GF-D8 (cell line): ENCODE results near the gene TXLNB.

Experiments used
- DNase-seq: peaks from one replicate; lab custom pipeline; 2025; lab: John Stamatoyannopoulos, UW

TXLNB gene

DNA sequence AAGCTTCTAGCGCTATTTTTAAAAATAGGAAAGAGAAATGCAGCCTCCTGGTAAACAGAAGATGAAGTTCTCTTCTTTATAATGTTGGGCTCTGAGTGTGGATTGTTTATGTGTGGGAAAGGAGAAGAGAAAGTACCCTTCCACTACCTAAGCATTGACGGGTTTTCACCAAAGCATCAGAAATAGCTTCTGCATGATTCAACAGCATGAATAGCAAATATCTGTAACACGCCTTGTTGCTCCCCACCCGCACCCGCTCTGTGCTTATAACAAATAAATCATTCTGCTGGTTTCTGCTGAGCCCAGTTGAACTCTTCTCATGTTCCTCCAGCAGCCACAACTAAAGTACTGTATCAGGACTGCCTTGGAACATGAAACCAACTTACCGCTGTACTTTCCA, 20.7 kb downstream of the TXLNB start:
- no peak for DNase-seq

DNA sequence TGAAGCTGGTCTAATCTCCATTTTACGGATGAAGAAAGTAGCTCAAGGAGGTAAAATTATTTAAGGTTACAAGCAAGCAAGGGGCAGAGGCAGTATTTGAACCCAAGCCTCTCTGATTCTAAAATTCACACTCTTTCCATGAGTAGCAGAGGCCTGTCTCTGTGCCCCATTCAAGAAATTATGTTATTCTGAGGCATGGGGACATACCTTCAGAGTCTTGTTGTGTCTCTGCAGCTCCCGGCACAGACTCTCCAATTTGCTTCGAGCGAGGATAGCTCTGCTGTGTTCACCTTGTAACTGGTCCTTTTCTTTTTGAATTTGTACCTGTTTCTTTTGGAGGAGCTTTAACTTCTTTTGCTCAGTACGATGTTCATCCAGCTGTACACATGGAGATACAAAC, 21.5 kb downstream of the TXLNB start:
- DNase-seq, result no peak

DNA sequence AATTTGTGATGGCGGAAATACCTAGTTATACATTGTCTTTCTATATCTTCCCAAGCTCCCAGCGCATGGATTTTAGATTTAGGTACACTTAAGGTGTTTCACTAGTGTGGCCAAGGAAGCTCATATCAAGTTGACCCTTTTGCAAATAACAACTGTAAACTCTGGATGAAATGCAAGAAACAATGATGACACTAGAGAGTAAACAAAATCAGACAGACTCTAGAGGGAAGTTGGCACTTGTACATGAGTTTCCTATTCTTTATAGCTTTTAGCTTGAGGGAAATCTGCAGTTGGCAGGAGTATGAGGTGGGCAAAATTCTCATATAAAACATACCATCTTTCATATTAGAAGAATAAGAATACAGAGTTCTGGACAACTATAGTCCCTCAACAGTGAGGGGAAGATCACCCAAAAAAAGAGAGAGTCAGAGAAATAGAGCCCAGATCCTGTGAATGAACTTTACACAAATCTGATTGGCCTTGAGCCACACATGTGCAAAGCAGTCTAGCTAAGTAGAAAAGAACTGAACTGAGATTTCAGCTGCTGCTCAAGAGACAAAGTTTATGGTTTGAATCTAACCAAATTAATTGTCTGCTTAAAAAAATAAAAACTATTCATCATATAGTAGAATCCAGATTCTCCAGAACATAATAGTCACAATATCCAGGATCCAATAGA, 26.1 kb downstream of the TXLNB start:
- DNase-seq, result no peak

DNA sequence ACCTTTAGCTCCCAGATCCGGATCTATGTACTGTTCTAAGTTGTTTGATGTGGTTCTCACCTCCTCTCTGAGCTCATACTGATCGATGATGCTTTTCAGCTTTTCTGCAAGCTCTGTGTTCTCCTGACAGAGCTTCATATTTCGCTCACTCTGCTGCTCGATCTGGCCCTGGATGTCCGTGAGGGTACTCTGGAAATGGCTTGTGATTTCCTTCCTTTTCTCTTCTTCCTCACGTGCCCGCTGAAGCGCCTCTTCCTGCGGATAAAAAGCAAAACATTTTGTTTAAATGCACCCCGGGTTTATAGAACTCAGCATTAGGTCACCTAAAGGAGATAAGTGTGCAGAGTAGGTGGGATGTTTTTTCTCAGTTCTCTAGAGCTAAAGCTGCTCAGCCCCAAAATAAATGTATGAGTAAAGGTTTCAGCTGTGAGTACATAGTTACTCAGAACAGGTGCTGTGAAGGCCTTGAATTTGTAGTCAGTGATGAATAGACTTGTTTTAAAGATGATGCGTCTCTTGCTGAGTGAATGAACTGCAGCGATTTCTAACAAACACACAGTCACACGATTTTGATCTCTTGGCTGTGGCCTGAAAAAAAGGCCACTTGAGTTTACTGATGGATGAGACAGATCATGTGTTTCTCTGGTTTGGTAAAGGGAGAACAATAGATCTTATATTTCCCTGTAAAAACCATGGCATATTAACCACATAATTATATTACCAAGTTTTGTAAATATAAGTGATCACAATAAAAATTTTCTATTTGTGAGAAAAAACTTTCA, 29.1 kb downstream of the TXLNB start:
- no peak for DNase-seq

DNA sequence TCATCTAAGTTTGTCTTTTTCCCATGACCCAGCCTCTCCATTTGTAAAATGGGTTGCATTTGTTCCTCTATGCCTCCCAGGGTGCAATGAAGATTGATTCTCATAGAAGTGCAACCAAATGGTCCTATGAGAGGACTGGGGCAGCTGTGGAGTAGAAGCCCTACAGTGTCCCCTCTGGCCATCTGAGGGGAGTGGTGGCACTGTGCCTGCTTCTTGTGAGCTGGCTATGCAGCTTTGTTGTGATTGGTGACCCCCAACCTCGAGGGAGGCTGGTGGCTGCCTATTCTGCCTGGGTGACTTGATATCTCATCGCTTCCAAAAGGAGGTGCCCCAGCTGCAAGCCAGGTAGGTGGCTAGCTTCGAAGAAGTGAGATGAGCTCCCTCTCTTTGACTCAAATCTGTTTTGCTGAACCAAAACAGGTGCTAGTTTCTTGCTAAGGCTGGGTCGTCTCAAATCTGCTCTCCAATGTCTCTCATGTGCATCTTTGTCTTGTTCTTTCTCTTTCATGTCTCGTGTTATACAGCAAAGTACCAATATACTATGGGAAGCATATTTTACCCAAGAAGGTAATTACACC, 33.9 kb downstream of the TXLNB start:
- DNase-seq, result no peak

DNA sequence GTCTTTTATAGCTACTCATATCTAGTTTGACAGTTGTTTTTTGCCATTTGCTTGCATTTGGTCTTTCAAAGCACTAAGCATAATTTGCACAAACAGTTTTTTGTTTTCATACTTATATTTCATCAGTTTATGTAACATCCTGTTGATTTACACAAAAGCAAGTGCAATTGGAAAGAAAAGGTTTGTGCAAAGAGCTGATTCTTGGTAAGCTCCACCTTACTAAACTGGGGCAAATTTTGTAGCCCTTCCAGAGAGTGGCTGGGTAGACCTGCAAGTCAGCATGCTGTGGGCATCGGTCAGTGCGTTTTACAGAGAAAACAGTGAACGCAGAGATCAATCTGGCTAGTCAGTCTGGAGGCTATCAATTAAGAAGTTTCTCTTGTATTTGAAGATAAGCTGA, 34.5 kb downstream of the TXLNB start:
- DNase-seq, result no peak

DNA sequence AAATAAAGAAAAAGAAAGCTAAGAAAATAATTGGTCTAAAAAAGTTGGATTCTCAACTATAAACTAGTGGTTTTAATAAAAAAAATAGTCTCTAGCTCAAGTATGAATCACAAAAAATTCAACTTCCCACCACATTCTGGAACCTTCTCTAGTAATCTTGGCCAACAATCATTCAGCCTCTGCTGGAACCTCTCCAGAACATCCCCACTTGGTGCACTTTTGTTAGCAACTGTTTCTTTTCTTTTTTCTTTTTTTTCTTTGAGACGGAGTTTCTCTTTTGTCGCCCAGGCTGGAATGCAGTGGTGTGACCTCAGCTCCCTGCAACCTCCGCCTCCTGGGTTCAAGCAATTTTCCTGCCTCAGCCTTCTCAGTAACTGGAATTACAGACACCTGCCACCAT, 35.7 kb downstream of the TXLNB start:
- DNase-seq, result no peak

DNA sequence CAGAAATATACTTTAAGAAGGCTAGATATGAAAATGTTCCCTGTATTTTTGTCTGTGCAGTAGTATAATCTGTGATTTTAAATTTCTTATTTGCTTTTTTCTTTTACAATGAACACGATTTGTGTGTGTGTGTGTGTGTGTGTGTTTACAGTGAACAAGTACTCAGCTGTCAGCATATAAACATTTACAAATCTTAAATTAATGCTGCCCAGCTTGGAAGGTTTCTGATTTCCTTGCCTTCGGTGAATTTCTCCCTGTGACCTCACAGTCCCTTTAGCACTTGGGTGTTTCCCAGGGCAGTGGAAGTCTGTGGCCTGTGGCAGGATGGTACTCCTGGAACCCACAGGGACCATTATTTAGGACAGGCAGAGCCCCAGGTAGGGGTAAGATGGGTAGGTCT, 37.6 kb downstream of the TXLNB start:
- DNase-seq, result no peak

DNA sequence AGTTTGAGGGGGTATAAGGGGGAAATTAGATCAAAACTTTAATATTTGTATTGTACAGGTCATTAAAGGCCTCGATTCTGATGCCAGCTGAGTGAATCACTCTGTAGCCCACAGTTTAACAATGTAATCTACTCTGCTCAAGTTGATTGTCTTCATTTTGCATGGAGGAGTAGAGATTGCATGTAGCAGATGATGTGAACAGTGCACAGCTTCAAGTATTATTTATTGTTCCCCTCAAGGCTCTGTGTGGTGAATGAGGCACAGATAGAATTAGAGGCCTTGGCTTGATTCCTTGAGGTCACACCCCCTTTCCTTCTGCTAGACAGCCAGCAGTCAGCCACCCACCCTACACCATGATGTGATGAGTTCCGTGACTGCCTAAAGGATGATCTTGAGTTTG, 38.1 kb downstream of the TXLNB start:
- no peak for DNase-seq

DNA sequence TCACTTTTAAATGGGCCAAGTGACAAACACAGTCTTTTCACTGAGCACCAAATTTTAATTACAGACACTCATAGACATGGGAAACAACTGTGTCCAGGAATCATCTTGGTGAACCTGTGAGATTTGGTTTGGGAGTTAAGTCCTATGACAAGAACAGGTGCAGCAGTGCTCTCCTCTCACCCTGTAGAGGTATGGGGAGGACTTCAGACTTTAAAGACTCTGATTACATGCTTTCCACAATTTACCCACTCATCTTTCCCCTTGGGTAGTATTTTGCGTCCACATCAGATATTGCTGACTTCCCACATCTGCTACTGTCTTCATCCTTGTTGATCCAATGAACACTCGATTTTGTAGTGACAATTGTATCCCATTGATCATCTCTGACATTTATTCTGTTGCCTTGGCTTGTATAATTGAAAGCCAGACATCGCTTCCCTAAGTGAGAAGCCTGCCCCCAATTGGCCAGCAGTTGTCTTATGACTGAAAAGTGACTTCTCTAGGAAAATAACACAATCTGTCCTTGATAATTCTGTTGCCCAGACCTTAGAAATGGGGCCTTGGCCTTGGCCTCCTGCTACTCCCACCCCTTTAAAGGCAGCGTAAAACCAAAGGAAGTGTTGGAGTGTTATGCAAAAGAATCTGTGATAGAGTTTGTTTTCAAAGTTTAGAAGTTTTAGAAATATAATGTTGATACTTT, 40.0 kb downstream of the TXLNB start:
- no peak for DNase-seq

DNA sequence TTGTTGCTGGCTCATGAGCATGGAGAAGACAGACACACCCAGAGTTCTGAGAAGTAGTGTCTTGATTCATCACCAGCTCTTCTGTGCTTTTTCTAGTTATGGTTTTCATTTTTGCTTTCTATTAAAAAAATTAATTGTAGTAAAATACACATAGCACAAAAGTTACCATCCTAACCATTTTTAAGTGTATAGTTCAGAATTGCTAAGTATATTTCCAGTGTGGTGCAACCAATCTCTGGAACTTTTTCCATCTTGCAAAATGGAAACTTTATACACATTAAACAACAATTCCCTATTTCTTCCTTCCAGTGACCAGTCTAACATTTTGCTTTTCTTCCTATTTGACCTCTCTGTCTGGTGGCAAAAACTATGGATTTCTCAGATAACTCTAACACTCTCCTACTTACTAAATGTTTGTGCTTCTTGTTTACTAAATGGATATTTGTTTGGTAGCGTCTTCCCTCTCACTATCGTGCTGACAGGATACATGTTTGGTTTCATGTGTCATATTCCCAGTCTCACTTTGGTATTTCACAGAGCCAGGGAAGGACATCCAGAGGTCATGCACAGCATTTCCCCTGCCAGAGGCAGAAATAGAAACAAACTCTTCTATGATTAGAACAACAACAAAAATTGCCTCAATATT, 40.6 kb downstream of the TXLNB start:
- no peak for DNase-seq

DNA sequence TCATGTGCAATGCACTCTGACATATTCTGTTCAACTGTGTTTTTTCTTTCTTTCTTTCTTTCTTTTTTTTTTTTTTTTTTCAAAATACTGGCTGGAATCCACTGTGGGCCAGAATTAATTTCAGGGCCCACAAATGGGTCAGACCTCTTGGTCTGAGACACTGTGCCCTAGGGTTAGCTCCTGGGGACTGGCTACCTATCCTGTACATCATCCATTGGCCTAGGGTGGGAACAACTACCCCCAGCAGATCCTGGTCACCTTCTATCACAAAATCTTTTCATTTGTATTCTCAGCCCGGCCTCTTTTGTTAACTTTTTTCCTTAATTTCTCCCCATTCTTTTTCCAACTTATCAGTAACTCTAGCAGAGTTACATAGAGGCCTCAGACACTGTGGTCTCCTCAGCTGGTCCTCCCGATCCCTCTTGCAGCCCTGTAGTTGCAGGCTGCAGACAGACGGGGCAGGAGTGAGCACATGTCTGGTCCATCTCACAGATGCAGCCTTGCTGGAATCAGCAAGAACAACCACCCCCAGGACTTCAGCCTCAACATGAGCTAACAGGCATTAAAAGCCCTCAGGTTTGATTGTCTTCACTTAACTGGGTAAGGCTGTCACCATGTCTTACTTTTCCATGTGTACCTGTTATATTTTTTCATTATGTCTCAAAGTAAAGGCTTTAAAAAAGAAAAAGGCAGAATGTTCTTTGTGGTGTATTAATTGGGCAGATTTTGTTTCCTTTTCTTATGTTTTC, 41.3 kb downstream of the TXLNB start:
- no peak for DNase-seq

DNA sequence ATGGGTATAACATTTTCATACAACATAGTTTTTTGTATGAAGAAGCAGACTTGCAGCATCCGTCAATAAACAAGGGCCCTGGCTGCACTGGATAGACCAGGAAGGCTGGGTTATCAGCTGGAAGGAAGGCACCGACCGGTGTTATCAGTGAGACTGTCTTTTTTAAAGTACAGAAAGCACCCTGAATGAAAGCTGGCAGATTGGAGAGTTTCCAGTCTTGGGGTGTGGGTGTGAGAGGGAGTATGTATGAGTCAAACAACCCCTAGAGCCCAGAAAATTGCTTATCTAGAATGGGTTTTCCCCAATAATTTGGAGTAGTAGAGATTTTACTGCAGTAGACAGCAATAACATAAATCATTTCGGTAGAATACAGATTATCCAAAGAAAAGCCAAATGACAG, 42.4 kb downstream of the TXLNB start:
- no peak for DNase-seq

DNA sequence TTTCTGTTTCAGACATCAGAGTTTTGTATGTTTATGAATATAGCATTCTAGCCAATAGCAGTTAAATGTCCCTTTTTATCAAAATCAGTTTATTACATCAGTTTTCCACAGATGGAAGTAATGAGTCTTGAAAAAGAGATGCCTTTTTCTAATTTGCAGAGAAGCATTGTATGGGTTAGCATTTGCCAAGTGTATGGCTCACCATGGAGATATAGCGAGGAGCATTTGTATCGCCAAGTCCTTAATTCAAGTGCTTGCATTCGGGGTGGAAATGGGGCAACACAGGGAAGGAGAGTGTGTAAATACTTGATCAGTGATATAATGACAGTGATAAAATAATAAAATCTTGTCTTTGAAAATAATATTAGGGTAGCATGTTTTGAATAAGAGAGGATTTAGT, 42.9 kb downstream of the TXLNB start:
- DNase-seq, result no peak

DNA sequence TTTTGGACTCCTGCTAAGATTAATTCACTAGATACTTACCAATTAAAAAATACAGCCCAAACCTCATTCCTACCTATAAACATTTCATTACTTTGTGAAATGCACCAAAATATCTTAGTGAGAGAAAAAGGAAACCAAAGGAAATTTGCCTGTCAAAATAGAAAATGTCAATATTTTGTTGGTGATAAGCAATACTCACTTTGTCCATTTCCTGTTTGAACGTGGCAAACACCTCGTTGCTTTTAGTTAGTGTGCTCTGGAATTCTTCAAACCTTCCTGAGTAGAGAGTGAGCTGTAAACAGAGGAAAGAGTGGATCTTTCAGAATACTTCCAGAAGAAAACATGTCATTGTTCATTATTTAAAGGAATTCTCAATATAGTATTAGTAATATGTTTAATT, 44.2 kb downstream of the TXLNB start:
- DNase-seq, result no peak

DNA sequence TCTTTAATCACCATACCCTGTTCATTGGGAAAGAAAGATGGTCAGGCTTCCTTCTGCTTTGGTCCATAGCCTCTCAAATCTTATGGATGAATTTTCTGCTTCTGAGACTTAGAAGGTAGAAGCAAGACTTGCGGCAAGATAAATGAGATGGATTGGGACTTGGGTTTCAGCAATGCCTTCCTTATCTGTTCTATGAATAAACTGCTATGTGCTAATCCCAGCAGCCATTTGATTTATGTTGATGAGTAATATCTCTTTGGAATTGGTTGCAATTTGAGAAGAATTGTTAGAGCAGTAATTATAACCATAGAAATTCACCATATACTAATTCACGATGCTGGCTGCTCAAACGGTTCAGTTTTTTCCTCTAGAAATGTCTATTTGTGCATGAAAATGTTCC, 48.3 kb downstream of the TXLNB start:
- no peak for DNase-seq

DNA sequence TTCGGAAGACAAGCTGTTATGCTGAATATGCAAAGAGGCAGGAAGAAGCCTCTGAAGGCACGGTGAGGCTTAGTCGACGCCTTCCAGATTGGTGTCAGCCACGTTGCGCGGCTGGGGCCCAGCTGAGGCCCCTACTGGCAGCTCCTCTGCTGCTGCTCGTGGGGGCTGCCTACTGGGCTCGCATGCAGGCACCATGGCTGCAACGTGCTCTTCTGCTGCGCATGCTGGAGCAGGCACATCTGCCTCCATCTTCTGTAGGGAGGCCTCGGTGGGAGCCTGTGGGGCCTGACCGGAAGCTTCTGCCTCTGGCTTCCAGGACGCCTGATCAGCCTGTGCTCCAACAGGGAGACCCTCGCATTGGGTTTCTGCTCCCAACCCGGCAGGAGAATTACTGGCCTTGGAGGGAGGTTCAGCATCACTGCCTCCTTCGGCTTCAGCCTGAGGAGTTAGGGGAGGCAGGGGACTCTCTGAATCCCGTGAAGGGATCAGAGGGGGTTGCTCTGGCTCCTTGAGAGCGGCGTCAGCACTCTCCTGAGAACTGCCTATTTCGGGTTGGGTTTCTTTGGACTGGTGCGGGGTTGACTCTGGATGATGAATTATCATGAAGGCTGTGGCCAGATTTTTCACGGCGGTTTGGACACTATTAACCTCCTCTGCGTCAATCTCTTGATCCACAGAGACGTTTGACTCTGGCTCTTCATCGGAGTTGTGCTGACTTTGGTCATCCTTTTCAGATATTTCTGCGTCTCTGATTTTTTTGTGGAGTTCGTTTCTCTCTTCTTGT, 49.1 kb downstream of the TXLNB start:
- DNase-seq, result no peak

DNA sequence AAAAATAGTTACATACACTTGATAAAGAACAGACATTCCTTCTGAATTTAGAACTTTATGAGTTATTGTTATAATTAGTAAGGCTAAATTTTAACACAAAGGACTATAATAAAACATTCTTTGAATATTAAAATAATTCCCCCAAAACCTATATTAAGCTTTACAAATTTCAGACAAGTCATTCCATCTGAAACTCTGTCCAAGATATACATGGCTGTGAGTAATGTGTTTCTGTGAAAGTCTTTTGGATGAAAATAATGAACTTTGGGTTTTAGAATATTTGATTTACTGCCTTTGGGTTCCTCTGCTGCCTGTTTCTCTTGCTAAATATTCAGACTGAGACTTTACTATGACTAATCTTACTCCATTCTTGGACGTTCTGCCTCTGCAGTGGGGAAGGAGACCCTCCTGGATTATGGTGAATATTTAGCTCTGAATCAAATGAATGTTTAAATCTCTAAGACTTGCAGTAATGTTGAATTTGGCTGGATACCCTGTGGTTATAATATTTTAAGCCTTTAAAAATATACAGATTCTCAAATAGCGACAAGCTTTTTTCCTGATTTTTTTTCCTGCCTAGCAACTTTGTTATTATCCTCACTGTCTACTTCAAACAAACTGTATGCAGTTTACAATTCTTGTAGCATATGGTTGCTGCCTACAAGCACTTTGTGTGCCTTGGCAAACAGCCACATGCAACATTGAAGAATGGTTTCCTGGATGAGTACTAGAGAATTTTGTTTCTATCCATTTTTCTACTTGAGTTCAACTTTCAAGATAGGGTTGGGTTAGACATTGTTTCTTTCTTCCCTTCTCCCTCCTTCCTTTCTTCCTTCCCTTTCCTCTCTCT, 51.4 kb downstream of the TXLNB start:
- no peak for DNase-seq

DNA sequence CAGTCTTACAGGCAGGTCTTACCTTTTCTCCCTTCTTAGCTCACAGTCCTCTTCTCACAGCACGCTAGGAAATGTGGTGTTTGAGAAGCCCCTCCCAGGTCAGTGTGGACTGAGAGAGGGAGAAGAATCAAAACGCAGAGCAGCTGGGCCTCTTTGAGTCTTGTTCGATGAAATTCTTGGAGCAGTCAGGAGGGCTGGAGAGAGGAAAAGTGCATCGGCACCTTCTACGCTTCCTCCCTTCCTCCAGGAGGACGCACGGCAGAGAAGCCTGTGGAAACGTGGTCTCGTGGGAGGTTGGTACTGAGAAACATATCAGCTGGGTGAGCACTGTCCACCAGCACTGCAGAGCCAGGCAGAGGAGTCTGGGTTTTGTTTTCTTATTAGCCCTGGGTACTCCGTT, 52.7 kb downstream of the TXLNB start:
- no peak for DNase-seq

DNA sequence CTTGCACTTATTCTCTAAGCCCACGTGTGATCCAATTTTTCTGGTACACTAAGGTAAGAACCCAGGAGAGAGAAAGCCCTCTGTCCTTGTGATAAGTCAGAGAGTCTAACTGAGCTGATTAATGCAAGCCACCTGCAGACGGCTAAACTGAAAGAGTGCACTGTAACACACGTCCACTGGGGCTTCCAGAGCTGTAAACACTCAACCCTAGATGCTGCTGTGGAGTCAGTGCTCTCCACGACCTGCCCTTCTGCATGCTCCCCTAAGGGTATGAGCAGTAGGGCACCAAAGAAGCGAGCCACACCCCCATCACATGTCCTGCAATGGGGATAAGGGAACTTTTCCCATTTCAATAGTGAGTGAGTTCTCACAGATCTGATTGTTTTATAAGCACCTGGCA, 55.7 kb downstream of the TXLNB start:
- DNase-seq, result no peak
